ENCODE results near the gene SLC19A1. TPM values are rescaled to one million over a fixed set of nuclear protein-coding genes. Genes with fewer than 3 reads are reported as not detected.

SLC19A1 gene
- polyA plus RNA-seq, 1 of the 3 experiments (the other 2 are of a cell fraction): 15.0 TPM

- H3K27ac ChIP-seq (ENCODE audit: low read depth in 2 of 2, low read length in 1 of 2): no peak overlapping the region
- H3K79me2 ChIP-seq (ENCODE audit: insufficient read depth): no peaks in the 10 kb centered on the region
- peaks cover 0 to 52% of the 10 kb centered on the region in 2 experiments; a peak in 1 of 4 replicates for H3K4me1 ChIP-seq (ENCODE audit: control insufficient read depth in 1 of 2, insufficient read depth in 2 of 2, low read depth in 1 of 2, low read length in 1 of 2)
- H3K9me3 ChIP-seq: no peaks in the 10 kb centered on the region
- no peaks in the 10 kb centered on the region for H3K27me3 ChIP-seq (ENCODE audit: insufficient read depth)
- 90% methylated on average over 9 of the region's 21 CpGs for WGBS (ENCODE audit: low lambda C conversion rate)
- no peaks in the 10 kb centered on the region for H3K36me3 ChIP-seq (replicated peaks in 1 of 2; ENCODE audit: control insufficient read depth in 1 of 2, insufficient read depth in 2 of 2, low read length in 1 of 2)
- no peak overlapping the region for H3K4me2 ChIP-seq
- no peak overlapping the region for H3K4me3 ChIP-seq (ENCODE audit: low read depth in 2 of 2, low read length in 1 of 2)
- H4K20me1 ChIP-seq (ENCODE audit: insufficient read depth): no peaks in the 10 kb centered on the region
- no peak overlapping the region for H3K9ac ChIP-seq
- peak; percentile 36 for DNase-seq
- CTCF ChIA-PET: interaction anchor here (1.1 to 4.8 kb wide), 3 partner anchors 14 to 22 kb away, joined by 3 to 44 read pairs (median 27); no protein-coding TSS in a partner anchor
- POLR2A ChIA-PET: no interaction called here
- no peaks in the 10 kb centered on the region for H3K9me2 ChIP-seq
- H3F3A ChIP-seq (replicated peaks; ENCODE audit: insufficient read depth): no peaks in the 10 kb centered on the region
- TF ChIP-seq TCF12 (IDR thresholded peaks at IDR 0.05): no peak
- no peak for TF ChIP-seq MEF2A (IDR thresholded peaks at IDR 0.05; ENCODE audit: borderline replicate concordance, low read depth)
- no peak for TF ChIP-seq FOSL2 (IDR thresholded peaks at IDR 0.05; ENCODE audit: borderline replicate concordance, low read depth)
- no peak for TF ChIP-seq GABPA (IDR thresholded peaks at IDR 0.05; ENCODE audit: low read depth)
- H2AFZ ChIP-seq (ENCODE audit: low read depth): no peak overlapping the region
These were observed 36.0 kb upstream of the SLC19A1 start for GRCh38 chr21:45578176-45578801.

- Histone ChIP-seq H4K20me1 (ENCODE audit: insufficient read depth) (no peaks in the 10 kb centered on the region), H3K79me2 (ENCODE audit: insufficient read depth) (no peaks in the 10 kb centered on the region), H2AFZ (ENCODE audit: low read depth) (no peak overlapping the region), H3K9me3 (no peaks in the 10 kb centered on the region), H3K4me3 (ENCODE audit: low read depth in 2 of 2, low read length in 1 of 2) (no peak overlapping the region), H3K27me3 (ENCODE audit: insufficient read depth) (no peaks in the 10 kb centered on the region), H3K9ac (no peak overlapping the region), H3K27ac (ENCODE audit: low read depth in 2 of 2, low read length in 1 of 2) (no peak overlapping the region), H3K36me3 (replicated peaks in 1 of 2; ENCODE audit: control insufficient read depth in 1 of 2, insufficient read depth in 2 of 2, low read length in 1 of 2) (no peaks in the 10 kb centered on the region), H3K4me1 (ENCODE audit: control insufficient read depth in 1 of 2, insufficient read depth in 2 of 2, low read depth in 1 of 2, low read length in 1 of 2) (peaks cover 0 to 55% of the 10 kb centered on the region in 2 experiments; a peak in 1 of 4 replicates), H3K9me2 (no peaks in the 10 kb centered on the region), H3F3A (replicated peaks; ENCODE audit: insufficient read depth) (no peaks in the 10 kb centered on the region), H3K4me2 (no peak overlapping the region)
- ChIA-PET POLR2A (no interaction called here), CTCF (interaction anchor here (1.1 to 4.8 kb wide), 3 partner anchors 15 to 22 kb away, joined by 3 to 44 read pairs (median 27); no protein-coding TSS in a partner anchor)
- WGBS (ENCODE audit: low lambda C conversion rate): 74% methylated on average over 4 of the region's 12 CpGs
- peak; percentile 21 for DNase-seq
- TF ChIP-seq JUND (IDR thresholded peaks at IDR 0.05) (no peak), SMC3 (IDR thresholded peaks at IDR 0.05; ENCODE audit: low read depth, low read length) (no peak), ELF1 (IDR thresholded peaks at IDR 0.05) (no peak), FOXJ3 (CRISPR knock-in tag; IDR thresholded peaks at IDR 0.05) (no peak), RAD21 (IDR thresholded peaks at IDR 0.05; ENCODE audit: low read length) (no peak), YY1 (IDR thresholded peaks at IDR 0.05; ENCODE audit: low read depth) (no peak), CTCF (IDR thresholded peaks at IDR 0.05) (no peak), USF2 (IDR thresholded peaks at IDR 0.05; ENCODE audit: borderline replicate concordance, low read depth, low read length) (no peak), EP300 (IDR thresholded peaks at IDR 0.05; ENCODE audit: borderline replicate concordance in 1 of 2, low read depth in 1 of 2, low read length in 1 of 2) (no peak), REST (IDR thresholded peaks at IDR 0.05; ENCODE audit: low read depth, low read length) (no peak), POLR2AphosphoS5 (IDR thresholded peaks at IDR 0.05; ENCODE audit: low read depth, low read length) (no peak), RXRA (IDR thresholded peaks at IDR 0.05; ENCODE audit: borderline replicate concordance, low read depth) (no peak), TCF12 (IDR thresholded peaks at IDR 0.05) (no peak), MXI1 (IDR thresholded peaks at IDR 0.05; ENCODE audit: low read depth, low read length) (no peak), PBX3 (IDR thresholded peaks at IDR 0.05) (no peak), GATA2 (CRISPR knock-in tag; IDR thresholded peaks at IDR 0.05) (no peak), RFX5 (IDR thresholded peaks at IDR 0.05; ENCODE audit: low read length) (no peak), EZH2phosphoT487 (IDR thresholded peaks at IDR 0.05; ENCODE audit: borderline replicate concordance, low read depth) (no peak), TEAD4 (IDR thresholded peaks at IDR 0.05; ENCODE audit: borderline replicate concordance, insufficient read depth) (no peak)
These were observed 35.5 kb upstream of the SLC19A1 start for GRCh38 chr21:45577801-45578175.

Measured in SK-N-SH (cell line).